GM12873 (cell line): ENCODE results near the gene SLC39A13.

Experiments used
- TF ChIP-seq, protein P1 (sequence below): IDR thresholded peaks from 2 replicates; pipeline ENCODE4 v1.5.1; 2012; ENCODE audit warnings: low read depth, mild to moderate bottlenecking, moderate library complexity, low read length, control low read depth; ENCODE audit not compliant: insufficient read depth; ENCODE audit errors: missing control alignments

SLC39A13 gene

DNA sequence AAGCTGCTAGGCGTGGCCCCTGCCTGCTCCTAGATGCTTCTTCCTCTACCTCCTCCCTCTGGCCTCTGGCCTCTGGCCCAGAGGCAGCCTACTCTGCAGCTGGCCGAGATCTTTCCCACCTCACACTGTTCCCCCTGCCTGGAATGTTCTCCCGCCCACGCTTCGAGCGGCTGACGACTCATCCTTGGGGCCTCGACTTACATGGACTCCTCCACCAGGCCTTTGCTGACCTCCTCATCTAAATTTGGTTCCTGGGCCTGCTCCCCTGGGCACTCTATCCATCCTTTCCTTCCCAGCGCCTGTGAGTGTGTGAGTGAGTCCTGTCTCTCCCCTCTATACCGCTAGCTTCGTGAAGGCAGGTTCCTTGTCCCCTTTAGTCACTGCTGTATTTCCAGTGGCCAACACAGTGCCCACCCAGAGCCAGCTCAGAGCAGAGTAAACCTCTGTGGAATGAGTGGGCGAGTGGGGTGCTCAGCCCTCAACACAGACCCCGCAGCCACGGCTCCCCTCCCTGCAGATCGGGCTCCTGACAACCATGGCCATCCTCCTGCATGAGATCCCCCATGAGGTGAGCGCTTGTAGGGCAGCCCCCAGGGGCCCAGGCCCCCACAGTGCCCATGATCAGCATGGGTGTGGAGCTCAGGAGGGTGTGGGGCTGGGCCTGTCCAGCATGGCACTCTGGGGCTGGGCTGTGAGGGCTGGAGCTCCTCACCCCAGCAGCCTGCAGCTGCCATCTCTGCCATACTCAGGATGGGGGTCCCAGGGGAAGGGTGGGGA, 5.7 kb downstream of the SLC39A13 start:
- TF ChIP-seq, protein P1, sequence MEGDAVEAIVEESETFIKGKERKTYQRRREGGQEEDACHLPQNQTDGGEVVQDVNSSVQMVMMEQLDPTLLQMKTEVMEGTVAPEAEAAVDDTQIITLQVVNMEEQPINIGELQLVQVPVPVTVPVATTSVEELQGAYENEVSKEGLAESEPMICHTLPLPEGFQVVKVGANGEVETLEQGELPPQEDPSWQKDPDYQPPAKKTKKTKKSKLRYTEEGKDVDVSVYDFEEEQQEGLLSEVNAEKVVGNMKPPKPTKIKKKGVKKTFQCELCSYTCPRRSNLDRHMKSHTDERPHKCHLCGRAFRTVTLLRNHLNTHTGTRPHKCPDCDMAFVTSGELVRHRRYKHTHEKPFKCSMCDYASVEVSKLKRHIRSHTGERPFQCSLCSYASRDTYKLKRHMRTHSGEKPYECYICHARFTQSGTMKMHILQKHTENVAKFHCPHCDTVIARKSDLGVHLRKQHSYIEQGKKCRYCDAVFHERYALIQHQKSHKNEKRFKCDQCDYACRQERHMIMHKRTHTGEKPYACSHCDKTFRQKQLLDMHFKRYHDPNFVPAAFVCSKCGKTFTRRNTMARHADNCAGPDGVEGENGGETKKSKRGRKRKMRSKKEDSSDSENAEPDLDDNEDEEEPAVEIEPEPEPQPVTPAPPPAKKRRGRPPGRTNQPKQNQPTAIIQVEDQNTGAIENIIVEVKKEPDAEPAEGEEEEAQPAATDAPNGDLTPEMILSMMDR, result no peak

- TF ChIP-seq, protein P1, result no peak
Observed at GRCh38 chr11:47414685-47415070, 6.3 kb downstream of the SLC39A13 start.

GRCh38 chr11:47415091-47415854, 6.9 kb downstream of the SLC39A13 start:
- TF ChIP-seq, protein P1, result no peak

- TF ChIP-seq, protein P1, result no peak
Observed at GRCh38 chr11:47415949-47416472, 7.6 kb downstream of the SLC39A13 start.

DNA sequence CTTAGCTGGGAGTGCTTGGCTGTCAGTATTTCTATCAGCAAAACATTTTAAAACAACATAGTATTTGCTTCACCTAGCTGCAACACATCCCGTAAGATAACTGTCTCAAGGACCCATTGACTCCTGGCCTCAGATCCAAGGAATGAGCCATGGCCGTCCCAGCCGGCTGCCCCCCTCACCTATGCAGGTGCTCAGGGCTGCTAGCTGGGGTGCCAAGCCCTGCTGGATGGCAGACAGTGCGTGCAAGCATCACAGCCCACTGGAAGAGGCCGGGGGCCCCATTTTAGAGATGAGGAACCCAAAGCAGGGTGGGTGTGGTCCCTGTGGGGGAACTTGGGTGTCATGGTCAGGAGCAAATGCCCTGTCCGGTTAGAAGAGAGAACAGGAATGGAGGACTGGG, 9.3 kb downstream of the SLC39A13 start:
- TF ChIP-seq, protein P1, result no peak

DNA sequence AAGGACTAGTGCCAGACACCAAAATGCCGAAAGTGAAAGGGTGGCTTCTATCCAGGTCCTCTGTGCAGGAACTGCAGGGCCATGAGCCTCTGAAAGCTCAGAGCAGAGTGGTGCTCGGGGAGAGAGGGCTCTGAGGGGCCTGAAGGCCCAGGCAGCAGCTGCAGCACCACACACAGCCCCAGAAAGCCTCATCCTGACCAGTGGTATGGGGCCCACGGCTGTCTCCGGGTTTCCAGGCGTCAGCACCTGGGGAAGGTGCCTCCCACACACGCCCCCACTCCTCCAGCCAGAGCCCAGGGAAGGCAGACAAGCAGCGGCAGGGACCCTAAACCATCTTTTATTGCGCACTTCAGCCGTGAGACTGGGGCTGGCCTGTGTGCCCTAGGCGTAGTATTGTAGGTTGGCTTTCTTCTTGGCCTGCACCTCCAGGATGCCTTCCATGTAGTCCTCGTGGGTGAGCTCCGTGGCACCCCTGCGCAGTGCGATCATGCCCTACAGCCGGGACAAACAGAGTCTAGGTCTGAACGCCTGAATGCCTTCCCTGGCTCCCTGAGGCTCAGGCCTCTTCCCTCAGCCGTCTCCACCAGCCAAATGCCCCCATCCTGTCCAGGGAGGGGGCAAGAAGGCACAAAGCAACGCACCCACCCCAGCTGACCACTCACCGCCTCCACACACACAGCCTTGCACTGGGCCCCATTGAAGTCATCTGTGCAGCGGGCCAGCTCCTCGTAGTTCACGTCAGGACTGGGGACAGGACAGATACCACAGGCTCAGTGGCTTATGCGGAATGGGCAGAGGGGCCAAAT, 10.3 kb downstream of the SLC39A13 start:
- TF ChIP-seq, protein P1, result no peak

DNA sequence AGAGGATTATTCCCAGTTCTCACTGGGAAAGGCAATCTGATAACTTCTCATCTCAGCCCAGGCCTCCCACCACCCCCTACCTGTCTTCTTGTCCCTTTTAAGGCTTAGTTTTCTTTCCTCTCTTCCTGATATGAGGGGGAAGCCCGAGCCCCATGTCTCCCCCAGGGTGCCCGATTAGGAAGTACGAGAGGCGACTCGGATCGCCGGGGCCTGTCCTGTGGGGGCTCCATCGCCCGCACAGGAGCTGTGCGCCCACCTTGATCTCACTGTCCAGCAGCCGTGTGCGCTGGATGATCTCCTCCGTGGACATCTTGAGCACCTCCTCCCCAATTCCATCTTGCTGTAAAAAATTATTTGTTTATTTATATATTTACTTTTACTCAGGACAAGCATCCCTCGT, 17.2 kb downstream of the SLC39A13 start:
- TF ChIP-seq, protein P1, result no peak
